NCI-H526 (cell line): ENCODE data around the gene PHPT1.
"Not testable (repeated sequence)": the region's sequence is repeated elsewhere in the genome, so short reads cannot be mapped to it uniquely, and the experiment has no call there.

Experiments used
- DNase-seq, 2 experiments: peaks; one replicate each; lab custom pipeline; 2025; lab: John Stamatoyannopoulos, UW

The PHPT1 gene

GRCh38 chr9:136823136-136824046, 25.8 kb upstream of the PHPT1 start:
- DNase-seq, result peak; percentile 64 to 73

GRCh38 chr9:136824496-136825225, 24.5 kb upstream of the PHPT1 start:
- DNase-seq, result no peak

- DNase-seq, result no peak
These were observed 23.7 kb upstream of the PHPT1 start for GRCh38 chr9:136825295-136826187.

DNA sequence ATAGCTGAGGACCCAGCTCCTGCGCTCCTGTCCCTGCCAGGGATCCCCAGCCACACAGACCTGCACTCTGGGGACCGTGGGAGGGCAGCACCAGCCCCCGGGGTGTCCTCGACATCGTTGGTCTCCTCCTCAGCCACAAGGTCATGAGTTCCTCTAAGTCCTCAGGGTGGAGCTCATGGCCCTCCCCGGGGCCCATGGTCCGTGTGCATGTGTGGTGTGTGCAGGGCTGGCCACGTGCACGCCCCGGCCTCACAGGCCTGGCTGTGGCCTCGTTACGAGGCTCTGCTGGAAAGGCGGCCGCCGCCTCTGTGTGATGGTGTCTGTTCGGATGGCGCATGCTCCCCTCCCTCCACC, 23.0 kb upstream of the PHPT1 start:
- DNase-seq, result no peak

GRCh38 chr9:136826703-136827582, 22.3 kb upstream of the PHPT1 start:
- DNase-seq, result no peak

GRCh38 chr9:136827794-136828473, 21.3 kb upstream of the PHPT1 start:
- DNase-seq, result no peak

- DNase-seq, result no peak
These were observed 20.6 kb upstream of the PHPT1 start for GRCh38 chr9:136828474-136829140.

DNA sequence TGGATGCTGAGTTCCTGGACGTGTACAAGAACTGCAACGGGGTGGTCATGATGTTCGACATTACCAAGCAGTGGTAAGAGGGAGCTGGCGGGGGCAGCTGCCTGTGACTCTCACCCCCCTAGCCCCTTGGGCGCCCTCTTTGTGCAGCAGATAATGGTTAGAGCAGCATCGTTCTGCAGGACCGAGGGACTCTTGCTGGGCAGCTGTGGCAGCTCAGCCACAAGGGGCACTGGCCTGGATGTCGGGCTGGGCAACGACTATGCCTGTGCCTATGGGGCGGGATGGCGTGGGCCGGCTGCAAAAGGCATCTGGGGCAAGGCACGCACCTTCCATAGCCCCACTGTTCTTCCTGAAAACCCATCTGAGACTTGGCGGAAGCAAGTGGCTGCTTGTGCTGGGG, 19.8 kb upstream of the PHPT1 start:
- no peak for DNase-seq

DNA sequence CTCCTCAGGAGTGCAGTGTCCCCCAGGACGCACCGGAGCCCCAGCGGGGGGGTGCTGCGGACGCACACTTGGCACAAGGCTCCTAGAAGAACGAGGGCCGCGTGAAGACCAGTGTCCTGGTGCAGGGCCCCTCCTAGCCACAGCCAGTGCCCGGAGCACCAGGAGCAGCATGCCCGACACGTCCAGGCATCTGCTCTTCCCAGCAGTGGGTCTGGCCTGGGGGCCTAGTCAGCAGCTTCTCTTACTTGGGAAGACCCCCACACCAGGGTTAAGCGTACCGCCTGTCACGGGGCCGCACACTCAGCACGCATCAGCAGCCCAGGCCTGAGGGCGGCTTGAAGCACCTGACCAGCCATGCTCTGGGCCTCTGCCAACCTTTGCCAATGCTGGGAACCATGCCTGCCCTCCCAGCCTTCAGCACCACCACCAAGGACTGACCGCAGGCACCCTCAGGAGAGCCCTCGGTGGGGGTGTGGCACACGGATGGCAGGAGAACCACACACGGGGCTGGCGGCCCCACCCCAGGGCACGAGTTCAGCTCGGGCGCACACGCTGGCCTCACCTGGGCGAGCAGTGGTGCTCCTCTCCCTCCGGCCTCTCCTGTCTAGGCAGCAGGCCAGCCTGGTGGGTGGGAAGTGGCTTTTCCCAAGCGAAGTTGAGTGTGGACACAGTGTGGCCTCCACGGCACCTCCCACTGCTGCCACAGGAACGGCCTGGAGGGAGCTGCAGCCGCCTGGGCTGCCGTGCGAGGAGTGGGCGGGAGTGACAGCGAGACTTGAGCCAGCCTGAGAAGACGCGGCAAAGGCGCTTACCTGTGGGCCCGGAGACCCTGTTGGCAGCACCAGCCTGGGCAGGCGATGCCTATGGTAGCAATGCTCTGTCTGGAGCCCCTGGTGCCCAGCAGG, 19.0 kb upstream of the PHPT1 start:
- DNase-seq, result no peak

GRCh38 chr9:136831002-136831719, 18.0 kb upstream of the PHPT1 start:
- DNase-seq, result no peak

DNA sequence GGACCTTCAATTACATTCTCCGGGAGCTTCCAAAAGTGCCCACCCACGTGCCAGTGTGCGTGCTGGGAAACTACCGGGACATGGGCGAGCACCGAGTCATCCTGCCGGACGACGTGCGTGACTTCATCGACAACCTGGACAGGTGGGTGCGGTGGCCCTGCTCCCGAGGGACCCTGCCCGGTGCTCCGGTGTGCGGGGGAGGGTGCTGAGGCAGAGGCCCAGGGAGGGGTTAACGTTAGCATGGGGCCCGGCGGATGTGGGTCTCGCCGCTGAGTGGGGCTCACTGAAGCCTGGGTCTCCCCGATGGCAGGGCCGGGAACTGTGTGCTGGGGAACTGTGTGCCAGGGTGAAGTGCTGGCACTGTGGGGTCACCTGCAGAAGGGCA, 17.5 kb upstream of the PHPT1 start:
- DNase-seq, result no peak

DNA sequence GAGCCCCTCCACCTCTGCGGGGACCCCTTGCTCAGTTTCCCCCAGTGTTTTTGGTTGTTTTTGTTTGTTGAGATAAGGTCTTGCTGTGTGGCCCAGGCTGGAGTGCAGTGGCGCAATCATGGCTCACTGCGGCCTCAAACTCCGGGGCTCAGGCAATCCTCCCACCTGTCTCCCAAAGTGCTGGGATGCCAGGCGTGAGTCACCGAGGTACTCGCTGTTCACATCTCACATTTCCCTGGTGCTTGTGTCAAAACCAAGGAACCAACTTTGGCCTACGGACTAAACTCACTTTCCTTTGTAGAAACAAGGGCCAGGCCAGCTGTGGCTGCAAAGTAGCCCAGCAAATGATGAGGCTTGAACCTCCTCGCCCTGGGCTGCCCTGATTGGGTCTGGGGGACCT, 16.6 kb upstream of the PHPT1 start:
- no peak for DNase-seq

- DNase-seq, result not testable (repeated sequence)
These were observed 15.7 kb upstream of the PHPT1 start for GRCh38 chr9:136833381-136834048.

- DNase-seq, result no peak
These were observed 13.9 kb upstream of the PHPT1 start for GRCh38 chr9:136835162-136835931.

- DNase-seq, result no peak
These were observed 13.0 kb upstream of the PHPT1 start for GRCh38 chr9:136835932-136836904.
